Tibial nerve (tissue), 3 donors: Measurements from ENCODE around the gene ARMC9.

Source experiments
- POLR2A ChIP-seq, 2 donors: fragments of 450-650 bp; IDR thresholded peaks; one replicate each; pipeline ENCODE4 v1.6.1; 2017; ENCODE audit warnings: antibody characterized with exemption in 2 of 2, mild to moderate bottlenecking in 2 of 2, moderate library complexity in 2 of 2
- TF ChIP-seq, protein P1 (sequence below), 5 experiments: fragments of 200-600 bp in 3 of 5; fragments of 450-650 bp in 2 of 5; sonication (generic) in 3 of 5; IDR thresholded peaks; one replicate each; pipeline ENCODE4 v1.5.1; 2016 to 2019; ENCODE audit warnings: antibody characterized with exemption in 5 of 5, mild to moderate bottlenecking in 3 of 5, moderate library complexity in 2 of 5

DNA sequence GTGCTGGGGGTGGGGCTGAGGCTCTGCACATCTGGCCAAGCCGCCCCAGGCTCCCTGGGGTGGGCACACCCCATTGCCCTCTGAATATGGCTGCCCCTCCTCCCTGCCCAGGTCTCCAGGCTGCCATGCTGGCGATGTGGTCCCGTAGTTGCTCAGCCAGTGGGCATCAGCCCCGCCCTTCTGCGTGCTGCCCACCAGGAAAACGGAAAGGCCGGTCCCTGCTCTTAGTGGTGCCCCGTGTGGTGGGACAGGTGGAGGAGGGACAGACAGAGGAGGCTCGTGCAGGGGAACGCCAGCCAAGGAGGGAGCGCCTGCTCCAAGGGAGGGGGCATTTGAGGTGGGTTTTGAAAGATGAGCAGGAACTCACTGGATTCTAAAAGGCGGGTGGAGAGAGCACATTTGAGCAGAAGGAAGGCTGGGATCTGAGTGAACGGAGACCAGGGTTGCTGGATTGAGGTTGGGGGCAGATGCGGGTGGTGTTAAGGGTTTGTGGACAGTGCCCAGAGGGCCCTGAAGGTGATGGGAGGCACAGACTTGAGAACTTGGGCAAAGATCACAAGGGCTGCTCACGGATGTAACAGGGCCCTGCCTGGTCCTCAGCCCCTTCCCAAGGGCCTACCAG lies 190.4 kb downstream of the ARMC9 start:
- TF ChIP-seq, protein P1, sequence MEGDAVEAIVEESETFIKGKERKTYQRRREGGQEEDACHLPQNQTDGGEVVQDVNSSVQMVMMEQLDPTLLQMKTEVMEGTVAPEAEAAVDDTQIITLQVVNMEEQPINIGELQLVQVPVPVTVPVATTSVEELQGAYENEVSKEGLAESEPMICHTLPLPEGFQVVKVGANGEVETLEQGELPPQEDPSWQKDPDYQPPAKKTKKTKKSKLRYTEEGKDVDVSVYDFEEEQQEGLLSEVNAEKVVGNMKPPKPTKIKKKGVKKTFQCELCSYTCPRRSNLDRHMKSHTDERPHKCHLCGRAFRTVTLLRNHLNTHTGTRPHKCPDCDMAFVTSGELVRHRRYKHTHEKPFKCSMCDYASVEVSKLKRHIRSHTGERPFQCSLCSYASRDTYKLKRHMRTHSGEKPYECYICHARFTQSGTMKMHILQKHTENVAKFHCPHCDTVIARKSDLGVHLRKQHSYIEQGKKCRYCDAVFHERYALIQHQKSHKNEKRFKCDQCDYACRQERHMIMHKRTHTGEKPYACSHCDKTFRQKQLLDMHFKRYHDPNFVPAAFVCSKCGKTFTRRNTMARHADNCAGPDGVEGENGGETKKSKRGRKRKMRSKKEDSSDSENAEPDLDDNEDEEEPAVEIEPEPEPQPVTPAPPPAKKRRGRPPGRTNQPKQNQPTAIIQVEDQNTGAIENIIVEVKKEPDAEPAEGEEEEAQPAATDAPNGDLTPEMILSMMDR (IDR thresholded peaks at IDR 0.05) = no peak
- TF ChIP-seq POLR2A (IDR thresholded peaks at IDR 0.05) = no peak
